Fibroblast of mammary gland (primary cell): ENCODE data around the gene DTNB.
"Not testable (repeated sequence)": the region's sequence is repeated elsewhere in the genome, so short reads cannot be mapped to it uniquely, and the experiment has no call there.

Experiments used
- DNase-seq: peaks from one replicate; pipeline ENCODE4 v3.0.0-alpha.2; 2010; ENCODE audit warnings: low read depth
- H3K4me3 ChIP-seq: 2 replicates; pipeline ENCODE4 v1.5.1; 2011; ENCODE audit warnings: low read depth, mild to moderate bottlenecking, low read length, moderate library complexity; ENCODE audit not compliant: control insufficient read depth
- CTCF ChIP-seq: conservative IDR thresholded peaks from 2 replicates; pipeline ENCODE4 v1.5.1; 2011; ENCODE audit warnings: low read depth, low read length, inconsistent platforms; ENCODE audit not compliant: control insufficient read depth, insufficient read depth

DTNB gene

DNA sequence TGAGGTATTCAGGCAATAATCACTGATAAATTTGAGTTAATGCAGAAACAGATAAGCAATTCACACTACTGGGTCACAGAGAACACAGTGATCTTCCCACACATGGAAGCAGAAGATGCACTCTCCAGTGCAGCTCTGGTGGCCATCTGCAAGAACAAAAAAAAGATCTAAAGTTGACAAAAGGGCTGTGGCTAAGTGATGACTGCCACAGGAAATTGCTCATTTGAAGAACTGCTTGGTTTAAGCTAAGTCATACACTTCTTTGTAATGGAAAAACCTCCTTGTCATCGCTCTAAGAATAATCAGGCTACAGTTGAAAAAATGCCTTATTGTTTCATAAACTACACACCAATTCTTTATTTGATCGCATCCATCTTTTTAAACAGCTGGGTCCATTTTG, 115.1 kb downstream of the DTNB start:
- peak; percentile 81 for DNase-seq
- TF ChIP-seq CTCF, result no peak
- no peak overlapping the region for H3K4me3 ChIP-seq

DNA sequence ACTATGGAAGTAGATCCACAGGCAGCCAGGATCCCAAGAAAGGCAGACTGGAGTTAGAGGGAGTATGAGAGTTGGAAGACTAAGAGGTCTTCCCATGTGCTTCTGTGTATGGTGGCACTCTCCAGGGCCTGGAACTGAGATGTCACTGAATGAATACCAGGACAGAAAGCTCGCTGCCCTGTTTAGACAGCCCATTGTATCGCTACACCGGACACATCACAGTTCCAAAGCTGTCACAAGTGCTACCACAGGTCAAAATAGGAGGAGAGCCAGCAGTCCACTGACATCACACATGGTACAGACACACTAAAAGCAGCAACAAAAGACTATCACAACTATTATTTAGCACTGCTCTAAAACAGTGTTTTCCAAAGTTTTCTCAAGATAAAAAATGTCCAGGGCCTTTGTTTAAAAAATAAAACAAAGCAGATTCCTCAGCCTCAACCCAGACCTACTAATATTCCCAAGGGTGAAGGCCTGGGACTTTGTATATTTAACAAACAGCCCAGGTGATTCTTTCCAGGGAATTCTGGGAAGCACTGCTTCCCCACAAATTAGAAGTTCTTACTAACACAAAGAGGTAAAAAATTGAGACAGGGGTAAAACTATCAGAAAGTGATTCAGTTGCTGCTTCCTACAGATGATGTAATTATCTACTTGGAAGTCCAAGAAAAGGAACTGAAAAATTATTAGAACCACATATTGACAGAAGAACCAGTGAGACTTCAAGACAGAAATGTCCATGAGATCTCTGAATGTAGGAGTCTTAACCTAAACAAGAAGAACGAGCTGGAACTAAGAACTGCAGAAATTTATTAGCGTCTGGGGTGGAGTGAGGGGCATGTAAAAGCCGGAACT, 116.0 kb downstream of the DTNB start:
- TF ChIP-seq CTCF, result no peak
- H3K4me3 ChIP-seq, result no peak overlapping the region
- DNase-seq, result no peak

DNA sequence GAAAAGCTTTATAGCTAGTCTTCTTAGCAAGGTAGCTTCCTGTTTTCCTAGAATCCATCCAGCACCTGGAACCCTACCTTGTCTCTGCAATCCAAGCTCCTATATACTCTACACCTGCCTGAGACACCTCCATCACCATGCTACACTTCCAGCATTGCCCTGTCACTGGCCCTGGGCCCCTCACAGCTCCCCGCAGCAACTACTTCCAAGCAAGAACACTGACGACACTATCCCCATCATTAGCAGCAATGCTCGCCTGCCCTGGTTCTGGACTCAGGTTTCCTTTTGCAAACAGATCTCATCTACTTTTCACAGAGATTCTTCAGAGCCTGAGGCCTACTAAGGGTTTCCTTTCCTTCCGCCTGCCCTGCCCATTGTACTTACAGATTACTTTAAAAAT, 121.1 kb downstream of the DTNB start:
- no peak for DNase-seq
- H3K4me3 ChIP-seq, result no peak overlapping the region
- no peak for TF ChIP-seq CTCF

DNA sequence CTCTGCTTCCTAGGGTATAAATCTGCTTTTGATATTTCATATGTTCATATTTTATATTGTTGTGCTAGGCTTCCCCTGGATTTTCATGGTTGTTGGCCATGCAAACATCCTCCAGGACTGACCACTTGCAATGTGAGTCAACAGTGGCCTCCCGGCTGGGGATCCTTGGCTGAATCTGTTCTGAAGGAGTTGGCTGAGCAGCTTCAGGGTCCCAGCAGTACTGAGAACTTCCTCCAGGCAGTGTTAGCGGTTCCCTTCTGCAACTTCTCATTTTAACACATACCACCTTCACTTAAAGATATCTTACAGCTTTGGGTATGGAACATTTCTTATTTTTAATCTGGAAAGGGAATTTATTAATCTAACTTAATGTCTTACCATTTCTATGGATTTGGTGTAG, 122.1 kb downstream of the DTNB start:
- no peak overlapping the region for H3K4me3 ChIP-seq
- DNase-seq, result no peak
- TF ChIP-seq CTCF, result no peak

- H3K4me3 ChIP-seq, DNase-seq: not testable (repeated sequence)
Measured at GRCh38 chr2:25549571-25549970, 123.8 kb downstream of the DTNB start.

DNA sequence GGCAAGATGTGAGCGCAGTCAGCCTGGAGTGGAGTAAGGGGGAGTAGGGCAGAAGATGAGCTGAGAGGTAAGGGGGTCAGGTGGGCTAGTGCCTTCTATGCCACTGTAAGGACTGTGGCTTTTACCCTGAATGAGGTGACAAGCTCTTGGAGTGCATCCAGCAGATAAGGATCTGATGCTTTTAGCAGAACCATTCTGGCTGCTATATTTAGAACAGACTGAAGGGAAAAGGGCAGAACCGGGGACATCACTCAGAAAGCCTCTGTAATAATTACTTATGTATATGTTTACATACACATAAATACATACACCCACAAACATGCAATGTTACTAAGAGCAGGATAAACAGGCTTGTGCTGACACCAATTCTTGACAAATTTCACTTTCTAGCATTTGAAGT, 124.8 kb downstream of the DTNB start:
- DNase-seq, result no peak
- no peak for TF ChIP-seq CTCF

GRCh38 chr2:25546852-25547251, 126.5 kb downstream of the DTNB start:
- H3K4me3 ChIP-seq, result no peak overlapping the region
- no peak for DNase-seq
- TF ChIP-seq CTCF, result no peak

More for the DNA sequence above, 124.8 kb downstream of the DTNB start:
- H3K4me3 ChIP-seq, result no peak overlapping the region
